ENCODE data around the gene IFI6.
"Not testable (repeated sequence)": the region's sequence is repeated elsewhere in the genome, so short reads cannot be mapped to it uniquely, and the experiment has no call there.

IFI6 gene

GRCh38 chr1:27630859-27631491, 41.0 kb downstream of the IFI6 start:
- no peak for DNase-seq

- no peak for DNase-seq
These were observed 43.3 kb downstream of the IFI6 start for GRCh38 chr1:27628712-27629111.

- not testable (repeated sequence) for DNase-seq
These were observed 44.3 kb downstream of the IFI6 start for GRCh38 chr1:27627733-27628132.

GRCh38 chr1:27627061-27627460, 44.9 kb downstream of the IFI6 start:
- no peak for DNase-seq

GRCh38 chr1:27626031-27626935, 45.7 kb downstream of the IFI6 start:
- DNase-seq = no peak

GRCh38 chr1:27624467-27625178, 47.4 kb downstream of the IFI6 start:
- no peak for DNase-seq

GRCh38 chr1:27623327-27624212, 48.4 kb downstream of the IFI6 start:
- no peak for DNase-seq

GRCh38 chr1:27622828-27623227, 49.2 kb downstream of the IFI6 start:
- no peak for DNase-seq

- DNase-seq = no peak
These were observed 50.7 kb downstream of the IFI6 start for GRCh38 chr1:27621051-27621920.

GRCh38 chr1:27619782-27620438, 52.1 kb downstream of the IFI6 start:
- DNase-seq = not testable (repeated sequence)

GRCh38 chr1:27618341-27619082, 53.5 kb downstream of the IFI6 start:
- no peak for DNase-seq

GRCh38 chr1:27617420-27617819, 54.6 kb downstream of the IFI6 start:
- DNase-seq = no peak

- no peak for DNase-seq
These were observed 55.6 kb downstream of the IFI6 start for GRCh38 chr1:27616441-27616840.

Measured in right kidney (tissue), 1 donor.